ENCODE data around the gene ERVMER34-1. TPM values are rescaled to one million over a fixed set of nuclear protein-coding genes. Genes with fewer than 3 reads are reported as not detected.
A peak's percentile ranks its signal among the peaks of the same experiment; 100 is the strongest.

The ERVMER34-1 gene, protein sequence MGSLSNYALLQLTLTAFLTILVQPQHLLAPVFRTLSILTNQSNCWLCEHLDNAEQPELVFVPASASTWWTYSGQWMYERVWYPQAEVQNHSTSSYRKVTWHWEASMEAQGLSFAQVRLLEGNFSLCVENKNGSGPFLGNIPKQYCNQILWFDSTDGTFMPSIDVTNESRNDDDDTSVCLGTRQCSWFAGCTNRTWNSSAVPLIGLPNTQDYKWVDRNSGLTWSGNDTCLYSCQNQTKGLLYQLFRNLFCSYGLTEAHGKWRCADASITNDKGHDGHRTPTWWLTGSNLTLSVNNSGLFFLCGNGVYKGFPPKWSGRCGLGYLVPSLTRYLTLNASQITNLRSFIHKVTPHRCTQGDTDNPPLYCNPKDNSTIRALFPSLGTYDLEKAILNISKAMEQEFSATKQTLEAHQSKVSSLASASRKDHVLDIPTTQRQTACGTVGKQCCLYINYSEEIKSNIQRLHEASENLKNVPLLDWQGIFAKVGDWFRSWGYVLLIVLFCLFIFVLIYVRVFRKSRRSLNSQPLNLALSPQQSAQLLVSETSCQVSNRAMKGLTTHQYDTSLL
- 0.41 TPM for total RNA-seq

DNA sequence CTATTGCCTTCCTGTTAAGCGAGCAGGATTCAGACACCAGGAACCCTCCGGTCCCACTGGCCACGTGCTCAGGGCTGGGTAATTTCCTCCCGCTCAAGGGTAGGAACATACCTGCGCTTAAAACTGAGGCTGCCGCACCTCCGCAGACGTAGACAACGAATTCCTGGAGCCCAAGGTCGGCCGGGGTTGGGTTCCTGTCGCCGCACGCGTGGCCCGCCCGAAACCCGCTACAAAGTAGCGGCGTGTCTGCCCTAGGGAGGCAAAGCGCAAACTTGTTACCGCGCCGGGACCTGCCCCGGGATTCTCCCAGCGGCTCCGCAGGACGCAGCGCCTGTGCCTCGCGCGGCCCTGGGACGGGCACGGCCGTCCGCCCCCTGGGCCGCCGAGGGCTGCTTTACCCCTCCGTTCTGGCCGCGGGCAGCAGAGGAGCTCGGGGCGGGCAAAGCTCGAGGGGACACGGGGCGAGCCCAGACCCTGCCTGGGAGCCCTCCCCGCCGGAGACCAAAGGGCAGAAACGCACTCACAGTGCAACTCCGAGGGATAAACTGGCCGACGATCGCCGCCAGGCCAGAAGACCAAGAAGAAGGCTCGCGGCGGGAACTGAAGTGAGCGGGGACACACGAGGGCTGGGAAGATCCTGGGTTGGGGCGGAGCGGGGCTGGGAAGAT is at the start of gene ERVMER34-1:
Gene ERVMER34-1, minus strand, starts transcription at position 607 of the 668 bp plus-strand sequence. CDS start 5,905 bp downstream, outside the sequence.
- FAIRE-seq (no peak), DNase-seq (ENCODE audit: low spot score in 2 of 2) (peak in 1 of 2 donors; percentile 22)

DNA sequence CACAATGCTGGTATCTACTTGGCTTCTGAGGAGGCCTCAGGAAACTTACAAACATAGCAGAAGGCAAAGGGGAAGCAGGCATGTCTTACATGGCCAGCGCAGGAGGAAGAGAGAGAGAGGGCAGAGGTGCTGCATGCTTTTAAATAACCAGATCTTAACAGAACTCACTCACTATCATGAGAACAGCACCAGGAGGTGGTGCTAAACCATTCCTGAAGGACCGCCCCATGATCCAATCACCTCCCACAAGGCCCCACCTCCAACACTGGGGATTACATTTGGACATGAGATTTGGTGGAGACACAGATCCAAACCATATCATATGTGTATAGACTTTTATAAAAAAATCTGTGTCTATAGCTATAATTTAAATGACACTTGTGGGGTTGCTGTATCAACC is 48.6 kb upstream of the ERVMER34-1 start:
- FAIRE-seq (no peak), DNase-seq (ENCODE audit: low spot score in 2 of 2) (no peak)

DNA sequence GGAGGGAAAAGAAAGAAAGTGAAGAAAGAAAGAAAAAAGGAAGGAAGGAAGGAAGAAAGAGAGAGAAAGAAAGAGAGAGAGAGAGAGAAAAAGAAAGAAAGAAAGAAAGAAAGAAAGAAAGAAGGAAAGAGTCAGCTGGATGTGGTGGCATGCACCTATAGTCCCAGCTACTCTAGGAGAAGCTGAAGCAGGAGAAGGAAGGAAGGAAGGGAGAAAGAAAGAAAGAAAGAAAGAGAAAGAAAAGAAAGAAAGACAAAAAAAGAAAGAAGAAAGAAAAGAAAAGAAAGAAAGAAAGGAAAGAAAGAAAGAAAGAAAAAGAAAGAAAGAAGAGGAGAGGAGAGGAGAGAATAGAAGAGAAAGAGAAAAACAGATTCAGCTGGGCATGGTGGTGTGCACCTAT is 44.3 kb upstream of the ERVMER34-1 start:
- FAIRE-seq (no peak), DNase-seq (ENCODE audit: low spot score in 2 of 2) (no peak)

DNA sequence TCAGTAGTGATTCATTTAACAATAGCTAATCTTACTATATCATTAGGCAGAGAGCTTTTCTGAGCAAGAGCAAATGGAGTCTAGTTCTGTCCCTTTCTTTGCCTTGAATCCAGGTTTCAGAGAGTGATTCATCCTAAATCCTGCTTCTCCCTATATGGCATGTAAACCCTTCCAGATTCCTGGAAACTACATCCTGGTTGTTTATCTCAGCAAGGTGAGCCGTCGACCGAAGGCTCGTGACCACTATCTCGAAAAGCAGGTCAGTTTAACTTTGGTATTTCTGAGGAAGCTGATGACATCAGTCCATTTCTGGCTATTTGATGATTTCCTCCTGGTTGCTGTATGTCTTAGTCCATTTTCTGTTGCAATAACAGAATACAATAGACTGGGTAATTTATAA is 40.7 kb upstream of the ERVMER34-1 start:
- no peak for DNase-seq (ENCODE audit: low spot score in 2 of 2)
- FAIRE-seq, result no peak

DNA sequence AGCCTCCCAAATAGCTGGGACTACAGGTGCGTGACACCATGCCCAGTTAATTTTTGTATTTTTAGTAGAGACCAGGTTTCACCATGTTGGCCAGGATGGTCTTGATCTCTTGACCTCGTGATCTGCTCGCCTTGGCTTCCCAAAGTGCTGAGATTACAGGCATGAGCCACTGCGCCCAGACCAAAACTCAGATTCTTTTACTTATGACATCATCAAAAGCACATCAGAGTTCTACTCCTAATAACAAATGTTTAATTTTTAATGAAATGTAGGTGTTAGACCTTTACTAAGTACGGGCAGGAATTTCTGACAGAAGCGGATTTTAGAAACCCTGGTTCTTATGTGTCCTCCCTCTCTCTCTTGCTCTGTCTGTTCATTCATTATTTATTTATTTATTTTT is 38.5 kb upstream of the ERVMER34-1 start:
- DNase-seq (ENCODE audit: low spot score in 2 of 2) (no peak), FAIRE-seq (no peak)

DNA sequence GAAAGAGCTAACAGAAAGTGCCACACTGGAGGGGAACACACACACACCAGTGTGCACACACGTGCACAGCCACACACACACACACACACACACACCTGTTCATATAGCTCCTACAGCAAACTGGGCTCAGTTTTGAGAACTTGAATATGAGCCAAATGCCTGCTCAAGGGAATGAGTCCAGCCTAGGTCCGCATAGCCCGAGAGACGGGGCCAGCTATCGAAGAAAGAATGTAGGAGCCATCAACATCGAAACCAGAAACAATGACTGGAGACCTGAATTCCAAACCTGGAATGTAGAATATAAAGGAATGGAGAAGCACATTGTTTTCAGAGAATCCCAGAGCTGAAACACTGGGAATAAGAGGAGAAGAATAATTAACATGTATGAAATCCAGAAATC is 37.6 kb upstream of the ERVMER34-1 start:
- DNase-seq (ENCODE audit: low spot score in 2 of 2) (no peak), FAIRE-seq (no peak)

DNA sequence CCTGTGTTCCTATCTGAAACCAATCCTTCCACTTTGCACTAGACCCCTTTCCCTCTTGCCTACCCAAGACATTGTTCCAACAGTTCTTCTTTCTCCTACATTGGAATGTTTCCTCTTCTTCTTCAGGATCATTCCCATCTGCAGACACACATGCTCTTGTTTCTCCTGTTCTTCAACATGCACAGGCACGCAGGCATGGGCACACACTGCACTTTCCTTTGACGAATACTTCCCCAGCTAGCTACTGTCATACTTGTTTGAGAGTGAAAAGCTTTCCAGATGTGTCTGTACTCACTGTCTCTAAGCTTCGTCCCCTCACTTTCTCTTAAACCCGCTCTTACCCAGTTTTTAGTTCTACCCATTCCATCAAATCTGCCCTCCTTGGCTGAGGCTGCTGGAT is 31.8 kb upstream of the ERVMER34-1 start:
- no peak for DNase-seq (ENCODE audit: low spot score in 2 of 2)
- FAIRE-seq, result no peak

DNA sequence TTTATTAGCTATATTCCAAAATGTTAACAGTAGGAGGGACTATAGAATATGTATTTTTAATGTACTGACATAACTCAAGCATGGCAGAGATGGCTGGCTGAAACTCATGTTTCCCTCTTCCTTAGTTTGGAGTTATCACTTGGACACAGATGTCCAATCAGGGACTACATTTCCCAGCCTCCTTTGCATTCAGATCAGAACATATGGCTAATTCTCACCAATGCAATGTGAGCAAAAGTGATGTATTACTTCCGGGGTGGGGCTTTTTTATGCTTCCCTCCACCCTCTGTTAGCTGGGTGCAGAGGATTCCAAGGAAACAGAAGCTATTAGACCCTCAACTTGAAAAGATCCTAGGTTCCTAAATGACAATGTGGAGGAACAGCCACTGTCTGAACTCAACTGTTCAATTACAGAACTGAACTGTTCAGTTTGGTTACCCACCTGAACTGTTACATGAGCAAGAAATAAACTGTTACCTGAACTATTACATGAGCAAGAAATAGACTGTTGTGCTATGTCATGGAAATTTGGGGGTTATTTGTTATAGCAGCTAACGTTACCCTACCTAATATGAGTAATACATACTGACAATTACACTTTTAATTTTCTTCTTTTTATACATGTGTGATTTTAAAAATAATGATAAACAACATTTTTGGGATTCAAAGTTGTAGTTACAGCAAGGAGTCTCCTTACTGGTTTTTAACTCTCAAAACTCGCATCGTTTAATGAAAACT is 29.6 kb upstream of the ERVMER34-1 start:
- FAIRE-seq (no peak), DNase-seq (ENCODE audit: low spot score in 2 of 2) (no peak)

DNA sequence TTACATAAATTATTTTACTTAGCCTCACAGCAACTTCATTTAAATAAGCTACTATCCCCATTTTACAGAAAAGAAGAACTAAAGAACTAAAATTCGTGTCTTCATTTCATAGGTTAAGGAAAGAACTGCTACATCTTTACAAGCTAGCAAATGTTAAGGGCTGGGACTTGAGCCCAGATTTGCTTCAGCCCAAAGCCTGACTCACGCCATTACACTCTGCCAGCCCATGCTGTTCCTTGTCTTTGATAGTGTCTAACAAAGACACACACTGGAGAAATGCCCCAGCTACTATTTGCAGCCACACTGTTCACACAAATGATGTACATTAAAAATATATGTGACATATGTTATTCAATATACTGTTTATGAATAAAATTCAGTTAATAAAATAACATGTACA is 29.0 kb upstream of the ERVMER34-1 start:
- DNase-seq (ENCODE audit: low spot score in 2 of 2) (peak in 1 of 2 donors; percentile 11), FAIRE-seq (no peak)

DNA sequence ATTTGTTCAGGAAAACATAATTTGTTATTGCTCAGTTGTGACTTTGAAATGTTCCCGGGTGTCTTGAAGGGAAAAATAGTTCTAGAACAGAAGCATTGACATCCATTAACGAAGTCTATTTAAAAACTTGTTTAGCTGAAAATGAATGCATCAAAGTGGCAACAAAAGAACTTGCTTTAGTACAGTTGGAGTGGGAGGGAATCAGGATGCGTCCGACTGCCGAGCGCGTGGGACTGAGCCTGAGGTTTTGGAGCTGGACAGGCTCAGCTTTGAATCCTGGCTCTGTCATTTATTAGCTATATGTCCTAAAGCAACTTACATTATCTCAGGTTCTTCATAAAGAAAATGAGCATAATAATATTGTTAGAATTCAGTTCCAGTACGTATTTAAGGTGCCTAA is 9.0 kb upstream of the ERVMER34-1 start:
- no peak for DNase-seq (ENCODE audit: low spot score in 2 of 2)
- no peak for FAIRE-seq

DNA sequence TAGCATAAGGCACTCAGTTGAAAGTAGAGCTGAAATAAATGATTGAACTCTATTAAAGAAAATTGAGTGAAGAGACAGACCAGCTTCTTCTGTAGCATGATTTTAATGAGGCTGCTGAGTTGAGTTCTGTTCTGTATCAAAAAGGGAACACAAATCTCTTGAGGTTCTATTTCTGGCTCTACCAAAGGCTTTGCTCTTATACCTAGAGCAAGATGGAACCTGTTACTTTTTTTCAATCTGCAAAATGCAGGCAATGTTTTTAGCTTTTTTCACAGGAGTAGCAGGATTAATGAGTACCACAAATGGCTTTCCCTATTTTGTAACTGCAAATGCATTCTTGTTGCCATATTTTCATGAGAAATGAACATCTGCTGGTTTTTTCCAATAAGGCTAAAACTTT is 4.2 kb upstream of the ERVMER34-1 start:
- no peak for FAIRE-seq
- DNase-seq (ENCODE audit: low spot score in 2 of 2), result no peak

DNA sequence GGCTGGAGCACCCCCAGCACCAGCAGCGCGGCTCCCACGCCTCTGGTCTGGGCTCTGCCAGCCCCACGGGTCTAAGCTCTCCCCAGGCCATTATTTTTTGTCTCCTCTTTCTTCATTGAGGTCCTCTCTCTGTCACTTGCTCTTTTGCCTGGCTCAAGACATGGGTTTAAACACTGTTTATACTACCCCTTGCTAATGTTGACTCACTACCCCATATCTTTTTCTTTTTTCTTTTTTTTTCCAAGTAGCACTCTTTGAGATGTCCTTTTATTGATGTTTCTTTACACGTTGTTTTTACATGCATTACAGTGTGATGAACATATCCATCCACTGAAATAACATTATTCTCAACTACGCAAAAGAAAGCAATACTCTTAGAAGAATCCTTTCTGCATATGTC is 1.7 kb upstream of the ERVMER34-1 start:
- DNase-seq (ENCODE audit: low spot score in 2 of 2) (no peak), FAIRE-seq (no peak)

DNA sequence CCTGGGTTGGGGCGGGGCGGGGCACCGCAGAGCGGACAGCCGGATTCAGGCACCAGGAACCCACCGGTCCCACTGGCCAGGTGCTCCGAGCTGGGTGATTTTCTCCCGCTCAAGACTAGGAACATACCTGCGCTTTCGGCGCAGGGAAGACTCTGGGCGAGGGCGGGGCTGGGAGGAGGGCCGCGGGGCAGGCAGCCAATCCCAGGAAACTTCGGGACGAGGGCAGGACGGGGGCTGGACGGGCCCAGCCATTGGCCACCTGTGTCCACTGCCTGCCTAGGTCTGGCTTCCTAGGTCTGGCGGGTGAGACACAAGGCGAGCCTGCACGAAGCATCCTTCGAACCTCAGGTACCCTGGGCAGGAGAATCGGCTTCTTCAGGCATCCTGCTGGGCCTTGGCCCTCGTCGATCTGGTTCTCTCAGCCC is 274 bp upstream of the ERVMER34-1 start:
- FAIRE-seq, result no peak

DNA sequence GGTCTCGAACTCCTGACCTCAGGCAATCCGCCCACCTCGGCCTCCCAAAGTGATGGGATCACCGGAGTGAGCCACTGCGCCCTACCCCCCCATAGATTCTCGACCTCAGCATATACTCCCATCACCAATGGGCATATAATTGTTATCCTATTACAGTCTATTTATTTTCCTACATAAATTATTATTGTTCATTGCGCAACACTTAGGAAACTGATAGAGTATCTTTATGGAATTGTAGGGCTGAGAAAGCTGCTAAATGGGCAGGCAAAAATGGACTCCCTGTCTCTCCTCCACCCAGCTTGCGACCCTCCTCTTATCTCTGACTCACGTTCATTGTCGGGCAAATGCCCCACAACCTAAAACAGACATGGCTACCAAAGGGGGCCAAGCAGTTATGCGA is 1.0 kb downstream of the ERVMER34-1 start:
- DNase-seq (ENCODE audit: low spot score in 2 of 2) (no peak), FAIRE-seq (no peak)

More for the DNA sequence above, 274 bp upstream of the ERVMER34-1 start:
- peak in 1 of 2 donors; percentile 58 for DNase-seq (ENCODE audit: low spot score in 2 of 2)

DNA sequence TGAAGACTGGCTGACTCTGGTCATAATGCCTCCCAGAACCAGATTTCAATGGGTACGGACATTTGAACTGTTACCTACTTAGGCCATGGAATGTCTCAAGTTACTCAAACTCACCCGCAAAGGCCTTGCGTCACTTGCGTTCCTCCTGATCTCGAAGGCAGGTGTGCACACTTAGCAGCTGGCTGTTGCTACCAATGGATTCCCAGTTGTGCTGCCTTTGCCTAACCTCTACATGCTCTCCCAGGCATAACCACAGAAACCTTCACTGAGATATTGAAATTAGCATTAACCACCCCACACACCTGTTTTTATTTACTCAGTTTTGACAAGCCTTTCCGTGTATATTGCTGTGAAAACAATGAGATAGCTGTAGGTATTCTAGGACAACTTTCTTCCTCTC is 2.8 kb downstream of the ERVMER34-1 start:
- FAIRE-seq, result no peak
- no peak for DNase-seq (ENCODE audit: low spot score in 2 of 2)

DNA sequence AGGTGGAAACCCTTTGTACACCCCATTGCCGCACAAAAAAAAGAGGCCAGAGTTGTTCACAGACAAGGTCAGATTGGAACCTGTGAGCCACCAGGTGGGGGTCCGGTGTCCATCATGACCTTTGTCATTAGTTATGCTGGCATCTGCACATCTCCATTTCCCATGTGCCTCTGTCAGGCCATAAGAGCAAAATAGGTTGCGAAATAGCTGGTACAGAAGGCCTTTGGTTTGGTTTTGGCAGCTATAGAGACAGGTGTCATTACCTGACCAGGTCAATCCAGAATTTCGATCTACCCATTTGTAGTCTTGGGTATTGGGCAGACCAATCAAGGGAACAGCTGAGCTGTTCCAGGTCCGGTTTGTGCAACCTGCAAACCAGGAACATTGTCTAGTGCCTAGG is 6.6 kb downstream of the ERVMER34-1 start:
- FAIRE-seq (no peak), DNase-seq (ENCODE audit: low spot score in 2 of 2) (no peak)

DNA sequence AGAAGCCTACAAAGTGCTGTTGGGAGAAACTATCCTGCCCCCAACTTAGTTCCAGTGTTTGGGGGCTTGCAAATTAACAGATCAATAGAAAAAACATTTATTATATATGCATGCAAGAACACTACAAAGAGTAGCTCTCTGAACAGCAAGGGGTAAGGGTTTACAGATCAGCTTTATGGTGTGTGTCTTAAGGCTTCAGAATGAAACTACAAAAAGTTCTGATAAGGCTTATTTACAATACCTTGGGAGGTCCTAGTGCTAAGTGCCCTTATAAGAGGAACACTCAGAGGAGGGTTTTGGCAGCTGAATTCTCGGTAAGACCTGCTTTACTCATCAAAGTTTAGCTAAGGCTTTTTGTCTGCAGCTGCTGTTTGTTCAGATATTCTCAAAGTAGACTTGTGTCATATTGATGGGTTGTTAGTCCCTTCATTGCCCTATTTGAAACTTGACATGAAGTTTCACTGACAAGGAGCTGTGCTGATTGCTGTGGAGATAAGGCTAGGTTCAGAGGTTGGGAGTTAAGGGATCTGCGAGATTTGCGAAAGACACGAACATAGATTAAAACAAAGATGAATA is 7.7 kb downstream of the ERVMER34-1 start:
- DNase-seq (ENCODE audit: low spot score in 2 of 2) (no peak), FAIRE-seq (no peak)

DNA sequence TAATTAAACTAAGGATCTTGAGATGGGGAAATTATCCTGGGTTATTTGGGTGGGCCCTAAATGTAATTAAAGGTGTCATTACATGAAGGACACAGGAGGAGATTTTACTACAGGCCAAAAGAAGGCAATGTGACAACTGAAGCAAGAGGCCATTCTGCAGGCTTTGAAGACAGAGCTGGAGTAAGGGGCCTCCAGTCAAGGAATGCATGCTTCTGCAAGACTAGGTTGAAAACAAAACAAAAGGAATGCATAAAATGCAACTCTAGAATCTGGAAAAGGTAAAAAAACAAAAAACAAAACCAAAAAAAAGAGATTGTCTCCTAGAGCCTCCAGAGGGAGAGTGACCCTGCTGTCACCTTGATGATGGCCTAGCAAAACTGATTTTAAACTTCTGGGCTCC is 21.6 kb downstream of the ERVMER34-1 start:
- DNase-seq (ENCODE audit: low spot score in 2 of 2), result no peak
- FAIRE-seq, result no peak

DNA sequence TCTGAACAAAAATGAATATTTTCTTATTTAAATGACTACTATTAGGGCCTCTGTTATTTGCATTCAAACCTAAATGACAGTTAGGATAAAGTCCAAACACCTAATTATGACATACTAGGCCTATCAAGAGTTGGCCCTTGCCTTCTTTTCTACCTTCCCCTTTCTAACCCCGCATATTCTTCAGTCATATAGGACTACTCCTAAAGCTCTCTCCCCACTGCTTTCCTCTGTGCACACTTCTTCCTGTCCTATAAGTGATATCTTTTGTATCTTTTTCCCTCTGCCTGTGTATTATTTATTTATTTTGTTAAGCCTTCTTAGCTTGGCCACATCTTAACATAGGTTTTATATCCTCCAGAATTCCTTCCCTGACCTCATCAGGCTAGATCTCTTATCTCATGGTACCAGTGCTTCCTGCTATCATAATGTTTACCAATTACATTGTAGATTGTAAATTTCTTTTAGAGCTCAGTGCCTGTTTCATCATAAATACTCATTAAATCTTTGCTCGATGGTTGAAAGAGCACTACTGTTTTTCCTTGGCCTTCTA is 22.5 kb downstream of the ERVMER34-1 start:
- no peak for FAIRE-seq

DNA sequence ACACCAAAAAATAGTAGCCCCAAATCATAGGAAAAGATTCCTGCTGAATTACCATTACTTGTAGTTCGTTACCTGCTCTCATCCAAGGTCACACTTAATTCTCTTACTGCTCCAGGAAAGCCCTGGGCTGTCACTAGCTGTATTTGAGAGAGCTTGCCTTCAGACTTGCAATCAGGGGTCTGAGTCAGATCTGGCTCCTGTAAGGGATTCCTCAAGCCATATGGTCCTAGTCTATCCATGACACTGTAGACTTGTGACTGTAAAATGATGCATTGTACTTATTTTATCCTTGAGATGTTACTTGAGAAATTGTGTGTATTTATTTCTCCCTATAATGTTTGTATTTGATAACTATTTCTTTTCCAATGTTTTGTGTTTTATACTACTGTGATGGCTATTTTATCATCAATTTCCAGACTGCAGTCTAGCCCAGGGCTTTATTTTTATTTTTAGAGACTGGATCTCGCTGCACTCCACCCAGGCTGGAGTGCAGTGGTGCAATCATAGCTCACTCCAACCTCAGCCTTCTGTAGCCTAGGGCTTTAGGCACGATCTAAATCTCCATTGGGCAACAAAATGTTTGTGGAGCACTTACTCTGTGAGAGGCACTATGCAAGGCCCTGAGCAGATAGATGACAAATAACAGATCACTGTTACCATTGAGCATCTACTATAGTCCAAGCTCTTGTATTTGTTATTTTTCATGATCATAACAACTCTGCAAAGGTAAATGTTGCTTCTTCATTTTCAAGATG is 24.2 kb downstream of the ERVMER34-1 start:
- no peak for DNase-seq (ENCODE audit: low spot score in 2 of 2)
- no peak for FAIRE-seq

More for the DNA sequence above, 22.5 kb downstream of the ERVMER34-1 start:
- no peak for DNase-seq (ENCODE audit: low spot score in 2 of 2)

Data from frontal cortex (tissue), 4 donors.